ENCODE data around the gene CNTN2.
A peak's percentile ranks its signal among the peaks of the same experiment; 100 is the strongest.

Gene CNTN2

GRCh38 chr1:205111354-205111753, 68.3 kb downstream of the CNTN2 start:
- DNase-seq, result no peak

GRCh38 chr1:205118752-205119151, 75.7 kb downstream of the CNTN2 start:
- no peak for DNase-seq

GRCh38 chr1:205121660-205122488, 78.9 kb downstream of the CNTN2 start, which contains the start of gene RBBP5:
RBBP5 (minus strand) TSS chr1:205121978; CDS start chr1:205121873, 105 bp downstream.
- DNase-seq, result peak; percentile 14 to 97 (median 89)

- DNase-seq, result peak in 2 of 56 donors; percentile 12 to 53
These were observed 79.5 kb downstream of the CNTN2 start for GRCh38 chr1:205122489-205122882.

GRCh38 chr1:205124726-205125125, 81.7 kb downstream of the CNTN2 start:
- DNase-seq, result no peak

- DNase-seq, result no peak
These were observed 84.6 kb downstream of the CNTN2 start for GRCh38 chr1:205127646-205128045.
